ENCODE measurements around the gene CUBN.

The CUBN gene

DNA sequence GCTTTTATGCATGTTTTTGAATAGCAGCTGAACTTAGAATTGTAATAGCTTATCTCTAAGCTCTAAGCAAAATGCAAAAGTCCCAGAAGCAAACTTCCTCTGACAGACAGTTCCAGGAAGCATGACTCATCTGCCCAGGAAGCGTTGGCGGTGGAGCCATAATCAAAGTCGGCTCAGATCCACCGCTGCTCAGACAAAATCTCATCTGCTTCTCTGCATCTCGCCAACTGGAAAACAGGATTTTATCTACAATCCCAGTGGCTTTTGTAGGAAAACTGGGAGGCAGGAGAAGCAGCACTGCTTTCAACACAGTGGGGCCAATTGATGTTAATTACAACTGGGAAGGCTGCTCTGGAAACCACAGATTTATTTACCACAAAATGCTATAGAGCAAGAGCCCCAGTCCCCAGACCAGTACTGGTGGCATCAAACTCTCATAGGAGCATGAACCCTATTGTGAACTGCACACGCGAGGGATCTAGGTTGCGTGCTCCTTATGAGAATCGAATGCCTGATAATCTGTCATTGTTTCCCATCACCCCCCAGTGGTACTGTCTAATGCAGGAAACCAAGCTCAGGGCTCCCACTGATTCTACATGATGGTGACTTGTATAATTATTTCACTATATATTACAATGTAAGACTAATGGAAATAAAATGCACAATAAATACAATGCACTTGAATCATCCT lies 99.9 kb downstream of the CUBN start (continued):
- TF ChIP-seq ZNF518A (tag by site-specific recombination; conservative IDR thresholded peaks at IDR 0.05; ENCODE audit: low read depth): peak; percentile 48; the same call in 1 of the 2 replicates
- peak; percentile 77 for TF ChIP-seq ZBTB17 (tag by site-specific recombination; IDR thresholded peaks at IDR 0.05)
- TF ChIP-seq ZFHX2 (tag by site-specific recombination; conservative IDR thresholded peaks at IDR 0.05): peak; percentile 43
- 0 out of 2 replicates have a peak, but pooled peaks have one; percentile 13 for TF ChIP-seq ZNF600 (tag by site-specific recombination; IDR thresholded peaks at IDR 0.05)
- TF ChIP-seq ZNF530 (tag by site-specific recombination; IDR thresholded peaks at IDR 0.05; ENCODE audit: low read depth): no peak
- no peak for TF ChIP-seq ZNF654 (tag by site-specific recombination; IDR thresholded peaks at IDR 0.05; ENCODE audit: low read depth)

DNA sequence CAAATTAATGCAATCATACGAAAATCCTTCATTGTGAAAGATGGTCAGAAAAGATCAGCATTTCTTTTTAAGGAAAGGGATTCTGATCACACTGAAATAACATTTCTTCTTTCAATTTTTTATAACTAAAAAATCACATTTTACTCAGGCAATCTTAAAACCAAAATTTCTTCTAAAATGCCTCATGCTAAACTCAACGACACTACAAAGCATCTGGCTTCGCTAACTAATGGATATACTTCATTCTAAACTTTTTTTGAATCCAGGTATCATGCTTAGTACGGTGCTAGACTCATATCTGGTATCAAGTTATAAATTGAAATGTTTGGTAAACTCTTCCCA lies 100.4 kb downstream of the CUBN start:
- no peak overlapping the region for H3K27ac ChIP-seq (ENCODE audit: extremely low read depth, low read depth, low read length)
- H3K4me1 ChIP-seq (ENCODE audit: control insufficient read depth, insufficient read depth, low read length): no peaks in the 10 kb centered on the region
- TF ChIP-seq ZNF514 (tag by site-specific recombination; IDR thresholded peaks at IDR 0.05) (no peak), ZNF175 (tag by site-specific recombination; IDR thresholded peaks at IDR 0.05) (no peak), INSM2 (tag by site-specific recombination; IDR thresholded peaks at IDR 0.05) (no peak), ZNF266 (tag by site-specific recombination; IDR thresholded peaks at IDR 0.05; ENCODE audit: low read depth) (no peak), KLF10 (tag by site-specific recombination; IDR thresholded peaks at IDR 0.05) (no peak)
- TF ChIP-seq, protein P1, sequence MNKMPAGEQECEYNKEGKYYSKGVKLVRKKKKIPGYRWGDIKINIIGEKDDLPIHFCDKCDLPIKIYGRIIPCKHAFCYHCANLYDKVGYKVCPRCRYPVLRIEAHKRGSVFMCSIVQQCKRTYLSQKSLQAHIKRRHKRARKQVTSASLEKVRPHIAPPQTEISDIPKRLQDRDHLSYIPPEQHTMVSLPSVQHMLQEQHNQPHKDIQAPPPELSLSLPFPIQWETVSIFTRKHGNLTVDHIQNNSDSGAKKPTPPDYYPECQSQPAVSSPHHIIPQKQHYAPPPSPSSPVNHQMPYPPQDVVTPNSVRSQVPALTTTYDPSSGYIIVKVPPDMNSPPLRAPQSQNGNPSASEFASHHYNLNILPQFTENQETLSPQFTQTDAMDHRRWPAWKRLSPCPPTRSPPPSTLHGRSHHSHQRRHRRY (tag by site-specific recombination; IDR thresholded peaks at IDR 0.05): no peak
- H3K36me3 ChIP-seq (ENCODE audit: control insufficient read depth in 2 of 2, insufficient read depth in 1 of 2, low read length in 2 of 2): no peaks in the 10 kb centered on the region
- H3K9me3 ChIP-seq (ENCODE audit: control insufficient read depth, insufficient read depth, low read depth, low read length): no peaks in the 10 kb centered on the region
- H3K4me3 ChIP-seq (ENCODE audit: low read depth, low read length): no peak overlapping the region
- ChIA-PET CTCF (no interaction called here), POLR2A (interaction anchor here (1.0 kb wide), 1 partner anchor 200 kb away, joined by 3 read pairs; no protein-coding TSS in a partner anchor)

GRCh38 chr10:17028798-17029197 lies 100.8 kb downstream of the CUBN start:
- ChIA-PET CTCF (no interaction called here), POLR2A (interaction anchor here (1.0 kb wide), 1 partner anchor 201 kb away, joined by 3 read pairs; no protein-coding TSS in a partner anchor)
- Histone ChIP-seq H3K4me1 (ENCODE audit: control insufficient read depth, insufficient read depth, low read length) (no peaks in the 10 kb centered on the region), H3K9me3 (ENCODE audit: control insufficient read depth, insufficient read depth, low read depth, low read length) (no peaks in the 10 kb centered on the region), H3K27ac (ENCODE audit: extremely low read depth, low read depth, low read length) (no peak overlapping the region), H3K36me3 (ENCODE audit: control insufficient read depth in 2 of 2, insufficient read depth in 1 of 2, low read length in 2 of 2) (no peaks in the 10 kb centered on the region), H3K4me3 (ENCODE audit: low read depth, low read length) (no peak overlapping the region)
- TF ChIP-seq GLIS1 (tag by site-specific recombination; IDR thresholded peaks at IDR 0.05): no peak
- TF ChIP-seq ZNF785 (tag by site-specific recombination; IDR thresholded peaks at IDR 0.05): no peak
- TF ChIP-seq ZNF2 (tag by site-specific recombination; IDR thresholded peaks at IDR 0.05): no peak
- TF ChIP-seq ZEB2 (tag by site-specific recombination; IDR thresholded peaks at IDR 0.05): no peak
- TF ChIP-seq MYNN (tag by site-specific recombination; IDR thresholded peaks at IDR 0.05; ENCODE audit: borderline replicate concordance): no peak
- TF ChIP-seq ZNF560 (tag by site-specific recombination; IDR thresholded peaks at IDR 0.05; ENCODE audit: borderline replicate concordance): no peak
- TF ChIP-seq ZNF133 (tag by site-specific recombination; IDR thresholded peaks at IDR 0.05): no peak
- no peak for TF ChIP-seq HOXC10 (CRISPR knock-in tag; IDR thresholded peaks at IDR 0.05)
- TF ChIP-seq PRDM10 (tag by site-specific recombination; IDR thresholded peaks at IDR 0.05): no peak
- TF ChIP-seq ZNF623 (tag by site-specific recombination; IDR thresholded peaks at IDR 0.05): no peak
- TF ChIP-seq SP2 (tag by site-specific recombination; IDR thresholded peaks at IDR 0.05): no peak
- no peak for TF ChIP-seq ZNF600 (tag by site-specific recombination; IDR thresholded peaks at IDR 0.05)
